Pulmonary artery endothelial cell (primary cell): Measurements from ENCODE around the gene PCLO. TPM values are rescaled to one million over a fixed set of nuclear protein-coding genes. Genes with fewer than 3 reads are reported as not detected.
"Not testable (repeated sequence)": the region's sequence is repeated elsewhere in the genome, so short reads cannot be mapped to it uniquely, and the experiment has no call there.

Experiments used
- DNase-seq: peaks from one replicate; pipeline ENCODE4 v3.0.0-alpha.2; 2011; ENCODE audit warnings: low read depth, low spot score
- total RNA-seq: library from RNA; depleted of rRNA; stranded (reverse); fragments of >200 nt; gene quantifications from 2 replicates; pipeline ENCODE4 v1.2.3, GENCODE V29; 2014

Gene PCLO
- total RNA-seq, 1 donor from 2014 or later: under 0.01 TPM

GRCh38 chr7:83130623-83131545 lies 31.8 kb downstream of the PCLO start:
- no peak for DNase-seq

DNA sequence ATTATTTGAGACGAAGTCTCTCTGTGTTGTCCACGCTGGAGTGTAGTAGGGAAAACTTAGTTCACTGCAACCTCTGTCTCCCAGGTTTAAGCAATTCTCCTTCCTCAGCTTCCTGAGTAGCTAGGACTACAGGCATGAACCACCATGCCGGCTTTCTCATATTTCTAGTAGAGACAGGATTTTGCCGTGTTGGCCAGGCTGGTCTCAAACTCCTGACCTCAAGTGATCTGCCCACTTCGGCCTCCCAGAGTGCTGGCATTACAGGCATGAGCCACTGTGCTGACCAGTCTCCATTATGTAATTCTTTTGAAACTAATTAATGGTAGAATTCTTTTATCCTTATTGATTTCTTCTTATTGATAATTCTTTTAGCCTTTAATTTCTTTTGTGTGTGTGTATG lies 32.5 kb downstream of the PCLO start:
- no peak for DNase-seq

- no peak for DNase-seq
Measured at GRCh38 chr7:83119494-83119893, 43.2 kb downstream of the PCLO start.

DNA sequence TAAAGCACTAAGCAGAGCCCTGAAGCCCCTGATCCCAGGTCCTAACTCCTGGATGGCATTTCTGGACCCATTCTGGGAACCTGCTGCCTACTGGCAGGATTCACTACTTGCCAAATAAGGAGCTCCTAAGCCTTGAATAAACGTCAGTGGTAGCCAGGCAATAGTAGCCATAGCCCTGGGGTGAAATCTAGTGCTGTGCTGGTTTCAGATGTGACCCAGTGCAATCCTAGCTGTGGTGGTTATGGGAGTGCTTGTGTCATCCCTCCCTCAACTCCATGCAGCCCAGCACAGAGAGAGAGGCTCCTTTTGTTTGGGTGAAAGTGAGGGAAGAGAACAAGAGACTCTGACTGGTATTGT lies 43.7 kb downstream of the PCLO start:
- DNase-seq: no peak

DNA sequence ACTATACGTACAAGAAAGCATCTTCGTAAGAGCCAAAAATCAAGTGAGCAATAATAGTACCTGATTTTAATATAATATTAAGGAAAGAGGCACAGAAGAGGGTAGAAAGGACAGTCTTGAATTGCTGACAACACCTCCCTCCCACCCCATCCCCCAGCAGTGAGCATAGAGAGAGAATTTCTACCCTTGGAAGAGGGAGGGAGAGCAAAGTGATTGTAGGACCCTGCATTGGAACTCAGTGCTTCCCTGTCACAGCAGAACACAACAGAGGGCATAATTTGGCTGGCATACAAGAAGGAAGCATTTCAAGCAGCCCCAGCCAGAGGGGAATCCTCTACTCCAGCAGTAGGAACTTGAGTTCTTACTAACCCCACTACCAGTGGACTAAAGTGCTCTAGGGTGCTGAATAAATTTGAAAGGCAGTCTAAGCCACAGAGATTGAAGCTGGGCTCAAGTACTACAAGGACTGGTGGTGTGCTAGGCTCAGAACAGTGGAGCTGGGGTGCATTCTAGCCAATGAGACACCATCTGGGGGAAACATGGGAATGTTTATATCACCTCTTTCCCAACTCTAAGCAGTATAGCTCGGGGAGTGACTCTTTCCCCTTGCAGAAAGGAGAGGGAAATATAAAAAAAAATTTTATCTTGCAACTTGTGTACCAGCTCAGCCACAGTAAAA lies 44.2 kb downstream of the PCLO start:
- DNase-seq: no peak

DNA sequence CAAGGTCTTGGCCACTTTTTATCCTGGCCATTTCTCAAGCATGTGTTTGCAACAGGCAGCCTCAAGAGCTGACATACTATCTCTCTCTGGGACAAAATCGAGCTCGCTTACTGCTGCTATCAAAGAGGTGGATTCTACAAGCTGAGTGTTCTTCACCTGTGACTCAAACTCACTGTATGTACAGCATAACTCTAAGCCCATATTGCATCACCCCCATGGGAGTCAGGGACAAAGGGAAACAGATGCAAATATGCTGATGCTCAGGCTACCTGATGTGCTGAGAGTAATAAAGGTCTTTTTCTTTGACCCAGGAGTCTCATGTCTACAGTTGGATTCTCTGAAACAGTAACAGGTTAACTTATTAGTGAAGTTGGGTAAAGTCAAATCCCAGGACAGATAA lies 45.2 kb downstream of the PCLO start:
- no peak for DNase-seq

- DNase-seq: no peak
Measured at GRCh38 chr7:83111391-83111790, 51.3 kb downstream of the PCLO start.

GRCh38 chr7:83109352-83109751 lies 53.3 kb downstream of the PCLO start:
- DNase-seq: no peak

- DNase-seq: no peak
Measured at GRCh38 chr7:83105948-83106347, 56.7 kb downstream of the PCLO start.

GRCh38 chr7:83105063-83105462 lies 57.6 kb downstream of the PCLO start:
- DNase-seq: no peak

GRCh38 chr7:83101530-83101929 lies 61.2 kb downstream of the PCLO start:
- no peak for DNase-seq

GRCh38 chr7:83096065-83096580 lies 66.6 kb downstream of the PCLO start:
- DNase-seq: no peak

DNA sequence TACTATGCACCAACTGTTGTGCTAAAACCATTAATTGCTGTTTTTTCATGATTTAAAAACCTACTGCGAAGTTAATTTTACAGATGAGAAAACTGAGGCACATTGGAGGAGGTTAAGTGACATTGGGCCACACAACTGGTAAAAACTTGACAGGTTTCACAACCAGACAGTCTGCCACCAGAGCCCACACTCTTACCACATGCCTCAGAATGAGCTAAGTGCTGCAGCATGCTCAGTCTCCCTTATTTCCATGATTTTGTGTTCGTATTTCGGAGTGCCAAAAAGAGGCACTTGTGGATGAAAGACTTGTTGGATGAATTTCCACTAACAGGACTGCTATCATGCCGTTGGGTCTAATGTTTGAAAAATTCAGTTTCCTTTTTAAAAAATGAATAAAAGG lies 77.4 kb downstream of the PCLO start:
- DNase-seq: no peak

- not testable (repeated sequence) for DNase-seq
Measured at GRCh38 chr7:83079879-83080278, 82.8 kb downstream of the PCLO start.

GRCh38 chr7:83077328-83077727 lies 85.4 kb downstream of the PCLO start:
- DNase-seq: no peak

GRCh38 chr7:83072576-83073517 lies 89.8 kb downstream of the PCLO start:
- DNase-seq: no peak

GRCh38 chr7:83065714-83066113 lies 97.0 kb downstream of the PCLO start:
- DNase-seq: no peak

DNA sequence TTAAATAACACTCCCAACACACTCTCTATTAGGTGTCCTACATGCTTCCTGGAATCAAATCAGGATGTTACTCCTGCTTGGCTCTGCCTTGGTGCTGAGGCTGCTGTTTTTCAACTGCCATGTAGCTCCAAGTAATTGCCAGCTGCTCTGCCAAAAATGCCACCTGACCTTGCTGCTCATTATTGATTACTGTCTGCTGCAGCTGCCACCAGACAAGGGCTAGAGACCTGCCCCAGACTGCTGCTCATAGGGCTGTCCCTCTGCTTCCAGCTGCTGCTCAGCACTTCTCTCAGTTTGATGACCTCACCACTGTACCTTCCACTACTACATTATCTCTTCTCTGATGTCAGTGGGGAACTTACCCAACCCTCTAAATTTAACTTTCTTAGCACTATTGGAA lies 102.5 kb downstream of the PCLO start:
- no peak for DNase-seq

- DNase-seq: no peak
Measured at GRCh38 chr7:83058667-83059066, 104.0 kb downstream of the PCLO start.

- no peak for DNase-seq
Measured at GRCh38 chr7:83055197-83055596, 107.5 kb downstream of the PCLO start.

- DNase-seq: no peak
Measured at GRCh38 chr7:83054472-83054871, 108.2 kb downstream of the PCLO start.

DNA sequence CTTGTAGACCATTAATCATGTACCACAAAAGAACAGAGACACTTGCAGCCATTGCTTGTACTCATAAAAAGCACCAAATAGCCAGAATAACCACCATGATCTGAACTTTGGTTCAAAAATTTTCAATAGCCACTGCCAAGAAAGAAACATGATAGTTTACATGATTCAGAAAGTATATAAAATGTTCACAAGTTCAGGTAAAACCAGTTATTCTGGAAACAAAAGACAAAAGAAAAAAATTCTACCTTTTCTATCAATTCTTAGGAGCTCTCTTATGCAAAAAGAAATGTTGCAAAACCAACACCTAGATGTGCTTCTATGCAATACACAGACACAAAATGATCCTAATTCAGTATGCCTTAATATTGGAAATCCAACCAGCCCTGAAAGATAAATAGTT lies 108.7 kb downstream of the PCLO start:
- DNase-seq: no peak
